Peyer's patch (tissue), 4 donors: ENCODE data around the gene DPP7.

Experiments
- CTCF ChIP-seq, 6 experiments: fragments of 450-650 bp in 4 of 6; fragments of 200-600 bp in 2 of 6; sonication (generic) in 1 of 6; IDR thresholded peaks; one replicate each; pipeline ENCODE4 v1.5.1; 2017 to 2019; ENCODE audit warnings: antibody characterized with exemption in 6 of 6, mild to moderate bottlenecking in 3 of 6, moderate library complexity in 1 of 6
- POLR2A ChIP-seq, 2 donors: fragments of 450-650 bp; IDR thresholded peaks; one replicate each; pipeline ENCODE4 v1.5.1; 2017; ENCODE audit warnings: antibody characterized with exemption in 2 of 2, mild to moderate bottlenecking in 2 of 2, moderate library complexity in 2 of 2

GRCh38 chr9:137150617-137151457 lies 36.3 kb upstream of the DPP7 start:
- TF ChIP-seq CTCF (IDR thresholded peaks at IDR 0.05) (no peak), POLR2A (IDR thresholded peaks at IDR 0.05) (no peak)
